CD8-positive, alpha-beta memory T cell (primary cell): Measurements from ENCODE around the gene IGIP. TPM values are rescaled to one million over a fixed set of nuclear protein-coding genes. Genes with fewer than 3 reads are reported as not detected.

Experiments used
- CTCF ChIA-PET: fragments of 350-600 bp; sonication (Branson Sonifier 250); formaldehyde crosslinking; loops from one replicate; lab custom pipeline; 2021; ENCODE audit warnings: antibody characterized with exemption; lab: Charles Lee
- POLR2A ChIA-PET: fragments of 350-600 bp; sonication (Branson Sonifier 250); formaldehyde crosslinking; loops from one replicate; lab custom pipeline; 2021; ENCODE audit warnings: antibody characterized with exemption; lab: Charles Lee
- DNase-seq, 5 donors: peaks; one replicate each; pipeline versions ENCODE4 v3.0.0 to v3.0.0-alpha.2; 2020 to 2022; ENCODE audit warnings: mixed read lengths in 1 of 5
- H3K27ac ChIP-seq: one replicate; pipeline ENCODE4 v1.7.0; 2013; ENCODE audit warnings: low read depth, mild to moderate bottlenecking, low read length, moderate library complexity
- H3K27me3 ChIP-seq: 2 replicates; pipeline ENCODE4 v1.7.0; 2013; ENCODE audit warnings: low read length, mild to moderate bottlenecking; ENCODE audit not compliant: insufficient read depth, poor library complexity, severe bottlenecking
- H3K36me3 ChIP-seq: 2 replicates; pipeline ENCODE4 v1.7.0; 2013; ENCODE audit warnings: mild to moderate bottlenecking, low read length, moderate library complexity; ENCODE audit not compliant: insufficient read depth
- H3K4me1 ChIP-seq: 2 replicates; pipeline ENCODE4 v1.7.0; 2013; ENCODE audit warnings: mild to moderate bottlenecking, low read length, moderate library complexity; ENCODE audit not compliant: insufficient read depth
- H3K4me3 ChIP-seq: 2 replicates; pipeline ENCODE4 v1.7.0; 2013; ENCODE audit warnings: mild to moderate bottlenecking, low read length
- H3K9me3 ChIP-seq: 2 replicates; pipeline ENCODE4 v1.7.0; 2013; ENCODE audit warnings: mild to moderate bottlenecking, low read length
- H3K27ac Mint-ChIP-seq, 8 donors: one replicate each; pipeline ENCODE4 v1.8.0; 2020 to 2021; ENCODE audit warnings: mixed read lengths in 8 of 8, mild to moderate bottlenecking in 6 of 8, inconsistent platforms in 3 of 8, moderate library complexity in 3 of 8
- H3K27me3 Mint-ChIP-seq, 2 donors: one replicate each; pipeline ENCODE4 v1.8.0; 2020 to 2021; ENCODE audit warnings: mixed read lengths in 2 of 2, mild to moderate bottlenecking in 1 of 2, moderate library complexity in 1 of 2
- H3K36me3 Mint-ChIP-seq, 3 donors: one replicate each; pipeline ENCODE4 v1.8.0; 2020 to 2021; ENCODE audit warnings: mixed read lengths in 3 of 3, inconsistent platforms in 1 of 3, mild to moderate bottlenecking in 1 of 3
- H3K4me1 Mint-ChIP-seq, 3 donors: one replicate each; pipeline ENCODE4 v1.8.0; 2020 to 2021; ENCODE audit warnings: mixed read lengths in 3 of 3, inconsistent platforms in 1 of 3, mild to moderate bottlenecking in 1 of 3
- H3K4me3 Mint-ChIP-seq, 7 donors: one replicate each; pipeline ENCODE4 v1.8.0; 2020 to 2021; ENCODE audit warnings: mixed read lengths in 7 of 7, mild to moderate bottlenecking in 6 of 7, moderate library complexity in 4 of 7, inconsistent platforms in 2 of 7
- H3K9me3 Mint-ChIP-seq, 5 donors: one replicate each; pipeline ENCODE4 v1.8.0; 2020 to 2022; ENCODE audit warnings: mixed read lengths in 5 of 5, mild to moderate bottlenecking in 3 of 5, moderate library complexity in 2 of 5, inconsistent platforms in 1 of 5
- polyA plus RNA-seq: library from polyadenylated mRNA; unstranded; fragments of 300-500 nt; fragmentation: Illumina TruSeq; gene quantifications from one replicate; pipeline ENCODE4 v1.2.3, GENCODE V29; 2021
- total RNA-seq, 2 experiments: library from RNA; stranded (reverse); gene quantifications; one replicate each; pipeline ENCODE4 v1.2.3, GENCODE V29; 2021

IGIP gene
- total and polyA plus RNA-seq, 3 experiments from 2014 or later, result 0.29 to 4.1 (median 3.7) TPM

DNA sequence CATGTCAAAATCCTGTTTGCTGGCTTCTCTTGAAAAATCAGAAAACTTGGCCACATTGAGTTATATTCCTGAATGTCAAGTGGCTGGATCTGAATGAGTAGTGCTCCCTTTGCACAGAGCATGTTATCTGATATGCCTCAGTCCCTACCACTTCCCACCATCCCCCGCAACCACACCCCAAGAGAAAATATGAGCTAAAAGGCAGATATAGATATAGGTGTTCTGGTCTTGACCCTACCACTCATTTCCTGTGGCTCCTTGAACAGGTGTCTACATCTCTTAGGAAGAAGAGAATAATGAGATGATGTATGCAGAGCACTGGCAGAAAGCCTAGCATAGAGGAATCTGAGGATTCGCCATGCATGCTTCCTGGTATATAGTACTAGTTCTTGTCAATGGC is 42.6 kb downstream of the IGIP start:
- ChIA-PET POLR2A (no interaction called here), CTCF (no interaction called here)
- no peak for DNase-seq
- Mint-ChIP-seq H3K4me3 (no peak overlapping the region), H3K27me3 (peaks cover 0 to 1% of the 10 kb centered on the region in 2 donors), H3K27ac (peak overlapping the region in 2 of 8 donors; percentile 18 to 79), H3K4me1 (no peaks in the 10 kb centered on the region), H3K9me3 (no peaks in the 10 kb centered on the region), H3K36me3 (peaks cover 0 to 8% (median 4%) of the 10 kb centered on the region in 3 donors)
- no peaks in the 10 kb centered on the region for H3K9me3 ChIP-seq
- no peak overlapping the region for H3K27ac ChIP-seq
- H3K4me1 ChIP-seq, result no peaks in the 10 kb centered on the region
- no peaks in the 10 kb centered on the region for H3K27me3 ChIP-seq
- H3K4me3 ChIP-seq, result no peak overlapping the region
- no peaks in the 10 kb centered on the region for H3K36me3 ChIP-seq

DNA sequence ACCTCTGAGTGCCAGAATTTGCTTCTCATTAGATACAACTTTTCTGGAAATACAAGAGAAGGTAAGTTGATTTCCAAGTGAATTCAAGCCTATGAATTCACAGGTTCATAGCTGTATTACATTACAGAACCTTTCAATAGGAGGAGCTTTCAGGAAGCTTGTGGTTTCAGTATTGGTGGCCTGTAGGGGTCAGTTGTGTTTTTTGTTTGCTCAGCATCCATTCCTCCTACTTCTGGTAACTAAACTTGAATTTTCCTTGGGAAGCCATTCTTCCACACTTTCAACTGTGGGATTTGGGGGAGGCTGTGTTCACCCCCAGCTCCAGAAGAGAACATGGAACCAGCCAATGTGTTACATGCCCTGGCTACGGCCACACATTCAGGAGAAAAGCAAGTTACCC is 43.7 kb downstream of the IGIP start:
- Histone ChIP-seq H3K27ac (no peak overlapping the region), H3K27me3 (no peaks in the 10 kb centered on the region), H3K9me3 (no peaks in the 10 kb centered on the region), H3K4me1 (peaks cover 2% of the 10 kb centered on the region), H3K36me3 (no peaks in the 10 kb centered on the region), H3K4me3 (no peak overlapping the region)
- H3K4me3 Mint-ChIP-seq, result no peak overlapping the region
- H3K4me1 Mint-ChIP-seq, result peaks cover 2 to 6% (median 4%) of the 10 kb centered on the region in 3 donors
- H3K36me3 Mint-ChIP-seq, result peaks cover 0 to 8% (median 4%) of the 10 kb centered on the region in 3 donors
- DNase-seq, result no peak
- ChIA-PET CTCF (no interaction called here), POLR2A (interaction anchor here (0.6 kb wide), 1 partner anchor 61 kb away, joined by 4 read pairs; no protein-coding TSS in a partner anchor)
- no peaks in the 10 kb centered on the region for H3K9me3 Mint-ChIP-seq
- no peak overlapping the region for H3K27ac Mint-ChIP-seq
- H3K27me3 Mint-ChIP-seq, result peaks cover 0 to 1% of the 10 kb centered on the region in 2 donors

DNA sequence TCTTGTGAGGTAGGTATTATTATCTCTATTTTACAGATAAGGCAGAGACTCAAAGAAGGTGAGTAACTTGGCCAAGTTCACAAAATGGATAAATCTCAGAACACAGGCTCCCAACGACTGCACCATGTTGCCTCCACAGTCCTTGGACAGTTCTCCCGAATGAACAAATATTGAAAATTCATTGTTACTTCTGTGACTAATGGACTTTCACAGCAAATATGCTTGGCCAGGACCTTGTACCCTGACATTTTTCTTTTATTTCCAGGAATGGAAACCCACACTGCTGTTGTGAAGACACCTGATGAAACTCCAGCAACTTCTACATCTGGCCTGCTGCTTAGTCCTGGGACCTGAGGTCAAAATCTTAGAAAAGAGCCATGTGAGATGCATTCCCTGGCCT is 46.7 kb downstream of the IGIP start:
- H3K4me3 ChIP-seq, result no peak overlapping the region
- ChIA-PET CTCF (no interaction called here), POLR2A (no interaction called here)
- no peaks in the 10 kb centered on the region for H3K9me3 ChIP-seq
- Mint-ChIP-seq H3K27ac (peak overlapping the region in 2 of 8 donors; percentile 57 to 68), H3K4me1 (peaks cover 9 to 16% (median 13%) of the 10 kb centered on the region in 3 donors), H3K36me3 (peaks cover 0 to 8% (median 8%) of the 10 kb centered on the region in 3 donors), H3K27me3 (peaks cover 0 to 2% of the 10 kb centered on the region in 2 donors), H3K9me3 (no peaks in the 10 kb centered on the region), H3K4me3 (no peak overlapping the region)
- no peaks in the 10 kb centered on the region for H3K36me3 ChIP-seq
- H3K27ac ChIP-seq, result no peak overlapping the region
- DNase-seq, result no peak
- peaks cover 11% of the 10 kb centered on the region for H3K4me1 ChIP-seq
- no peaks in the 10 kb centered on the region for H3K27me3 ChIP-seq

DNA sequence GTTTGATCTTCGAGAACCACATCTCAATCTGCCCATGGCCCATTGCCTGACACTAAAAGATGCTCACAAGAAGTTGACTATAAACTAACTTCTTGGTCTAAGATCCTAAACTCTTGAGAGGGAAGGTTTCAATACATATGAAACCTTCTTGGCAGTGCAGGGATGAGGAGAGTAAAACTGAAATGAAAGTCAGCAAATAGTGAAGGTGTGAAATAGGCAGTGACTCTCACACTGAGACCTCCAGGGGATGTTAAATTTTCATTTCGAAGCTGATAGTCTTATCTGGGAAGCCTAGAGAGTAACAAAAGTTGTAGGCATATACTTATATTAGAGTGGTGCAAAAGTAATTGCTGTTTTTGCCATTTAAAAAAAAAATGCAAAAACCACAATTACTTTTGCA is 48.3 kb downstream of the IGIP start:
- H3K27me3 Mint-ChIP-seq, result peaks cover 0 to 2% of the 10 kb centered on the region in 2 donors
- peak overlapping the region; percentile 70 to 97 (median 93) for H3K4me3 Mint-ChIP-seq
- POLR2A ChIA-PET, result interaction anchor here (0.6 kb wide), 1 partner anchor 71 kb away, joined by 3 read pairs; no protein-coding TSS in a partner anchor

DNA sequence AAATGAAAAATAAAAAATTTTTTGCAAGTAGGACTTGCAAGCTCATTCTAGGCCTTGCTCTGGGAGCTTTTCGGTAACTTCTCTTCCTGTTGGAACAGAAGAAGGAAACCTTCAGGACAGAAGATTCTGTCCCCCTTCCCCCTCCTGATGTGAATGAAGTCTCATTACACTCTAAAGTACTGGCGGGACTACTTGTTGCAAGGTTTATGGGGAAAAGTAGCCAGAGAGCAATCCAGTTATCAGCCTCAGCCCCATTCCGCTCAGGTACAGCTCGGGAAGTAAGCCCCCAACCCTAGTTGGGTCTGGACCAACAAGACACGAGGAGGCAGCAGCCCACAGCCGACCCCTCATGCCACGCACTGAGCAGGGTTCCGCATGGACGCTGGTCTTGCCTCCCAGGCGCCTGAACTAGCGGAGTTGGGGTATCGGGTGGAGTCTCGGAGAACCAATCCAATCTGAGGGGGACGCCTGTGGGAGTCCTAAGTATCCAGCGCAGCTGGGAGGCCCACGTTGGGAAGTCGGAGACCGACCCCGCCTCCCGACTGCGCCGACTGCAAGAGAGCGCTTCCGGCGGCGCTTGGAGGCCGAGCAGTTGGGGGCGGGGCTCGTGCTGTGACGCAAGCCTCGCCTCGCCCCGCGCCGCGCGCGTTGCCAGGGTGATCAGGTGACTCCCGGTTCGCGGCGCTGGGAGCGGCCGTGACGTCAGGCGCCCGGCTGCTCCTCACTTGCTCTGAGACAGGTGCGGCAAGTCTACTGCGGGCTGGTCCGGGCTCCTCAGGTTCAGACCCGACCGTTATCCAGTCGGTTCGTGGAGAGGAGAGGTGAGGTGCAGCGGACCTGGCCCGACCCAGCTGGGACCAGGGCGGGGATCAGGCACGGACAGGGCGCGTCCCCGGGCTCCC is 49.0 kb downstream of the IGIP start, which contains the start of gene CYSTM1:
Gene CYSTM1, plus strand, starts transcription at position 724 of the 902 bp plus-strand sequence. CDS start 19,278 bp downstream, outside the sequence.
- Histone ChIP-seq H3K27ac (peak within 1 kb of the TSS; percentile 95), H3K4me3 (peak within 1 kb of the TSS; percentile 74), H3K27me3 (no peaks in the 10 kb centered on the region), H3K4me1 (peaks cover 11% of the 10 kb centered on the region), H3K36me3 (no peaks in the 10 kb centered on the region), H3K9me3 (no peaks in the 10 kb centered on the region)
- H3K4me3 Mint-ChIP-seq, result peak within 1 kb of the TSS; percentile 88 to 97 (median 93)
- POLR2A ChIA-PET, result interaction anchor here (0.6 to 1.1 kb wide), 3 partner anchors 47 to 72 kb away, joined by 3 read pairs; no protein-coding TSS in a partner anchor
- H3K27ac Mint-ChIP-seq, result peak within 1 kb of the TSS; percentile 85 to 99 (median 97)
- H3K27me3 Mint-ChIP-seq, result peaks cover 0 to 2% of the 10 kb centered on the region in 2 donors
- H3K4me1 Mint-ChIP-seq, result peaks cover 9 to 16% (median 13%) of the 10 kb centered on the region in 3 donors
- no peaks in the 10 kb centered on the region for H3K9me3 Mint-ChIP-seq
- CTCF ChIA-PET, result interaction anchor here (0.6 to 1.0 kb wide), 3 partner anchors 13 to 189 kb away, joined by 3 read pairs; partner anchors contain the start of gene PURA
- peaks cover 0 to 6% (median 3%) of the 10 kb centered on the region in 3 donors for H3K36me3 Mint-ChIP-seq
- DNase-seq, result peak; percentile 96 to 98 (median 97)

More for the DNA sequence above, 48.3 kb downstream of the IGIP start:
- Mint-ChIP-seq H3K36me3 (peaks cover 0 to 6% (median 3%) of the 10 kb centered on the region in 3 donors), H3K9me3 (no peaks in the 10 kb centered on the region), H3K27ac (peak overlapping the region; percentile 85 to 99 (median 96)), H3K4me1 (peaks cover 9 to 16% (median 13%) of the 10 kb centered on the region in 3 donors)
- no peaks in the 10 kb centered on the region for H3K36me3 ChIP-seq
- CTCF ChIA-PET, result interaction anchor here (0.6 kb wide), 1 partner anchor 12 kb away, joined by 3 read pairs; no protein-coding TSS in a partner anchor
- no peak overlapping the region for H3K4me3 ChIP-seq
- H3K27ac ChIP-seq, result no peak overlapping the region
- no peaks in the 10 kb centered on the region for H3K27me3 ChIP-seq
- no peak for DNase-seq
- H3K9me3 ChIP-seq, result no peaks in the 10 kb centered on the region
- peaks cover 11% of the 10 kb centered on the region for H3K4me1 ChIP-seq

DNA sequence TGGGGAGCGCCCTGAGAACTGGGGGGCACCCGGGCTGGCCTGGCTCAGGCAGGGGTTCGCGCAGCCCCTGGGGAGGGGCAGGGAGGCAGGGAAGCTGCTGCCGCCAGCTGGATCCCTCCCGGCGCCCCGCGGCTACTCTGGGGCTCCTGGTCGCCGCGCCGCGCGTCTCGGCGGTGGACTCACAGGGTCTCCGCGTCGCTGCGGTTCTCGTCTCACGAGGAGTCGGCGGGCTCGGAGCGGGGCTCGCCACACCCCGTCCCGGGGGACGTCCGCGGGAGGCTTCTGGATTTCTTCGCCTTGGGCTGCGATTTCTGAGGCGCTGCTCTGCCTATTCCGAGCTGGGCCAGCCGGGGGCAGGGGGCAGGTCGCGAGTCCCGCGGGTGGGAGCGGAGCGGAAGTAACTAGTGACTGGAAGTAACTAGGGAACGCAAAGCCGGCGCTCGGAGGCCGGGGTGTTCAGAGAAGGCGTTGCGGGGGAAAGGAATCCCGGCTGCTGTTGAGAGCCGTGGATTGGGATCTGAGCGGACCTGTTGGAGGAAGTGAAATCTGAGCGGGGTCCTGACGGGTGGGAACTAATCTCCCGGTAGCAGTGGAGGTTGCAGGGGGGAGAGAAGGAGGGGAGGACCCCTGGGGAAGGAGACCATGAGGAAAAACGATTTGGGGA is 49.8 kb downstream of the IGIP start:
- H3K4me3 Mint-ChIP-seq, result peak overlapping the region; percentile 88 to 97 (median 93)
- H3K27me3 ChIP-seq, result no peaks in the 10 kb centered on the region
- peak overlapping the region; percentile 95 for H3K27ac ChIP-seq
- H3K27me3 Mint-ChIP-seq, result peaks cover 0 to 2% of the 10 kb centered on the region in 2 donors
- H3K36me3 Mint-ChIP-seq, result peaks cover 0 to 6% (median 3%) of the 10 kb centered on the region in 3 donors
- peaks cover 9 to 16% (median 13%) of the 10 kb centered on the region in 3 donors for H3K4me1 Mint-ChIP-seq
- CTCF ChIA-PET, result interaction anchor here (1.0 kb wide), 2 partner anchors 61 to 188 kb away, joined by 3 read pairs; partner anchors contain the start of gene PURA
- no peaks in the 10 kb centered on the region for H3K9me3 ChIP-seq
- no peaks in the 10 kb centered on the region for H3K9me3 Mint-ChIP-seq
- H3K27ac Mint-ChIP-seq, result peak overlapping the region; percentile 85 to 99 (median 97)
- POLR2A ChIA-PET, result interaction anchor here (1.1 kb wide), 1 partner anchor 62 kb away, joined by 3 read pairs; no protein-coding TSS in a partner anchor
- DNase-seq, result peak in 4 of 5 donors; percentile 55 to 81 (median 56)
- peak overlapping the region; percentile 74 for H3K4me3 ChIP-seq
- H3K36me3 ChIP-seq, result no peaks in the 10 kb centered on the region
- H3K4me1 ChIP-seq, result peaks cover 11% of the 10 kb centered on the region

DNA sequence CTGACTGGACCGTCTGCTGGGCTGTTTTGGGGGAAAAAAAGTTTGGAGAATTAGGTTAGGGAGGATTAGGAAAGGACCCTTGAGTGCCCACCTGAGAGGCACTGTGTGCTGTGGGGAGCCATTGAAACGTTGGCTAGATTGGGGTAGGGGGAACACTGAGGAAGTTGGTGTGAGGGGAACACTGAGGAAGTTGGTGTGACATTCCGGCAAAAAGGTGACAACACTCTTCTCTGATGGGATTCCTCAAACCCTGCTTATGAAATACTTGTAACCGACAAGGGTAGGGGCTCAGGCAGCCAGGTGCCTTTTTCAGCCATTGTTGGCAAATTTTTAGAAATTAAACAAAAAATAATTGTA is 50.3 kb downstream of the IGIP start:
- CTCF ChIA-PET, result no interaction called here
- Histone ChIP-seq H3K4me3 (peak overlapping the region; percentile 74), H3K9me3 (no peaks in the 10 kb centered on the region), H3K36me3 (no peaks in the 10 kb centered on the region), H3K4me1 (peaks cover 11% of the 10 kb centered on the region), H3K27me3 (no peaks in the 10 kb centered on the region), H3K27ac (peak overlapping the region; percentile 95)
- Mint-ChIP-seq H3K9me3 (no peaks in the 10 kb centered on the region), H3K27ac (peak overlapping the region; percentile 85 to 98 (median 95)), H3K27me3 (peaks cover 0 to 2% of the 10 kb centered on the region in 2 donors), H3K36me3 (peaks cover 0 to 6% (median 3%) of the 10 kb centered on the region in 3 donors), H3K4me3 (peak overlapping the region; percentile 88 to 97 (median 93)), H3K4me1 (peaks cover 9 to 20% (median 13%) of the 10 kb centered on the region in 3 donors)
- POLR2A ChIA-PET, result no interaction called here
- no peak for DNase-seq
